ELR (cell line): ENCODE results near the gene SUPT3H.
"Not testable (repeated sequence)": the region's sequence is repeated elsewhere in the genome, so short reads cannot be mapped to it uniquely, and the experiment has no call there.

Source experiments
- DNase-seq: peaks from one replicate; pipeline ENCODE4 v3.0.0-alpha.2; 2015; ENCODE audit warnings: low read depth

Gene SUPT3H

DNA sequence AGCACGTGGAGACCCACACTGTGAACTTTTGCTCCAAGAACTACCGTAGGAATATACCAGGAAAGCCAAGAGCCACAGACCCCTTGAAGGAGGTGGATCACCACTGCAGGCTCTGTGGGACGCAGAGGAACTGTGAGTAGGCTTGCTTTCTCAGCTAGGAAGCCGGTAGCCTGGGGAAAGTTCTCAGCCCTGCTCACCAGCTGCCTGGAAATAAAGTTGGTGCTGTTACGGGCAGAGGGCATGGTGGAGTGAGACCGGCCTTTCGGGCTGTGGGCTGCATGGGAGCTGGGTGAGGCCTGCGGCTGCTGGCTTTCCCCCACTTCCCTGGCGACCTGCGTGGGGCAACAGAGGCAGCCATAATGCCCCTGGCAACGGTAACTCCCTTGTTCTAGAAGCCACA lies 422.6 kb downstream of the SUPT3H start:
- DNase-seq, result no peak

- DNase-seq, result no peak
Observed at GRCh38 chr6:44954281-44954680, 423.5 kb downstream of the SUPT3H start.

DNA sequence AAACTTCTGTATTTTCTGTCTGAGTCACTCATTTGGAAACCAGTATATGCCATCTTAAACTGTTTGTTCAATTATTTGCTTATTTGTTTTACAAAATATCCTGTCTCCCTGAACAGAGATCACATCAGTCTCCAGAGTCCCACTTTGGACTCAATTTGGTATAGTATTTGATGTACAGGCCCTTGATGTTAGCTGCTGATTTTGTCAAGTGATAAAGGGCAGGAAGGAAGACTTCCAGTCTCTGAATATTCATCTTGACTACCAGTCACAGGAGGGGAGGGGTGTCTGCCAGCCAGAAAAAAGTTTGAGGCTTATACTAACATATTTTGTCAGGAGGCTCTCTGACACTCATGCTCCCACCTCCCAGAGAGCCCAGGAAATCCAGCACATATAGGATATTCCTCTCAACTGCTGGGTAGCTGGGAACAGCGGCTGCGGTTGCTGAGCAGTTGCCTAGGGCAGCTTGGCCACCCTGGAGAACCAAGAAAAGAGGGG lies 426.4 kb downstream of the SUPT3H start:
- DNase-seq, result no peak

DNA sequence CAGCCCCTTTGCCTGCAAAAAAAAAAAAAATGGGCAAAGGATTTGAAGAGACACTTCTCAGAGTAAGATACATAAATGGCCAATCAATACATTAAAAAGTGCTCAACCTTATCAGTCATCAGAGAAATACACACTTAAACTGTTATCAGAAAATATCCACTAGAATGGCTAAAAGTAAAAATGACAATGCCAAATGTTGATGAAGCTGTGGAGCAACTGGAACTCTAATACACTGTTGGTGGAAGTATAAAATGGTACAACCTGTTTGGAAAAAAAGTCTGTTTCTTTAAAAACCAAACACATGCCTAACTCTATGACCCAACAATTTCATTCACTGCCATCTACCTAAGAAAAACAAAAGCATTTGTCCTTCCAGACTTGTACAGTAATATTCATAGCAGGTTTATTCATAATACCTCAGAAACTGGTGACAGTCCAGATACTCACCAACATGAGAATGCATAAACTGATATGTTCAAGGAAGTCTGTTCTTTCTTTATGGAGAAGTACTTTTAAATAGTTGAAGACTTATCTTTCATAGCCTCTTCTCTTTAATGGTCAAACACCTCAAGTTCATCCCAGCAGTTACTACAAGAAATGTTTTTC lies 428.0 kb downstream of the SUPT3H start:
- no peak for DNase-seq

GRCh38 chr6:44943541-44943940 lies 434.2 kb downstream of the SUPT3H start:
- DNase-seq, result no peak

GRCh38 chr6:44942798-44943197 lies 434.9 kb downstream of the SUPT3H start:
- DNase-seq, result no peak

- peak; percentile 25 for DNase-seq
Observed at GRCh38 chr6:44942201-44942600, 435.5 kb downstream of the SUPT3H start.

DNA sequence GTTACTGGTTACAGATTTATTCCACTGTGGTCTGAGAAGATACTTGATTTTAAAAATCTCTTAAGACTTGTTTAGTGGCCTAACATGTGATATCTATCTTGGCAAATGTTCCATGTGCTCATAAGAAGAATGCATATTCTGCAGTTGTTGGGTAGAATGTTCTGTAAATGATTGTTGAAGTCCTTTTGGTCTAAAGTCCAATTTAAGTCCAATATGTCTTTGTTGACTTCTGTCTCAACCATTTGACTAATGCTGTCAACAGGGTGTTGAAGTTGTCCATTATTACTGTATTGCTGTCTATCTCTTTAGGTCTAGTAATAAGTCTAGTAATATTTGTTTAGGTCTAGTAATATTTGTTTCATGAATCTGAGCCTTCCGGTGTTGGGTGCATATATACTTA lies 437.4 kb downstream of the SUPT3H start:
- DNase-seq, result no peak

DNA sequence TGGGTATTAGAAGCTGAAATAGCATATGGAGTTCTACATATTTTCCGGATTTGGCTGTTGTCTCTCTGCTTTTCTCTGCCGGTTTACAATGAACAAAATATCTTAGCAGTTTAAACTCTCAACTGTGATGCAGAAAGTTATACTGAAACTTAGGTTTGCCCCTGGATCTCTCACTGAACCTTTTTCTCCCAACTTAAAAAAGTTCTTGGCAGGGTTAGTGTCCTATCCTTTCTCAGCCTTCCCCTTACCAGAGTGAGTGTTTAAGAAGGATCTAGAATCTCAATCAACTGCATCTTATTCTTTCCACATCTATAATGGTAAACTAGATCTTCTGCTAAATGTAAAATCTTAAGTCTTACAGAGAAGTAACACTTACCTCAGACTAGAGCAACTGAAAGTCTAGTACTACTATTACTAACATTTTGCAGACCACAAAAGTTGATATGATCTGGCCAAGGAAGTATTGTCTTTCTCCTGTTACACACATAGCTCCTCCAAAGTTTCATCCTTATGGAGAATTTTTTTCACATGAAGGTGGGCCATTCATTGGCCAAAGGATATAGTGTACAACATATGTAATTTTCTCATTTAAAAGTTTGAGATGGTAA lies 441.9 kb downstream of the SUPT3H start:
- DNase-seq, result no peak

- no peak for DNase-seq
Observed at GRCh38 chr6:44933108-44933507, 444.6 kb downstream of the SUPT3H start.

- no peak for DNase-seq
Observed at GRCh38 chr6:44932651-44933091, 445.1 kb downstream of the SUPT3H start.

GRCh38 chr6:44931385-44931784 lies 446.3 kb downstream of the SUPT3H start:
- no peak for DNase-seq

DNA sequence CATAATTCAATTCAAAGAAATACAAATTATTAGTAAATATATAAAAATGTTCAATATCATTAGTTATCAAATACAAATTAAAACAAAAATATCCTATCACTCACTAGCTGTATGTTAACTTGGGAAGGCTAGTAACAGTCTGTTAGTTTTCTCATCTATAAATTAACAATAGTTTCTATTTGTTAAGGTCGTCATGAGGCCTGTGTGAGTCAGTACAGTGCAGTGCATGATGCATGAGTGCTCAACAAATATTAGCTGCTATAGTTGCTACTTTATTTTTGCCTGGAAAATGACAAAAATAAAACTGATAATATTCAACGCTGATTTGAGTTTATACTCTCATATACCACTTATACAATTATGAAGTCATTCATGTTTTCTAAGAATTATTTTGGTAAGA lies 451.2 kb downstream of the SUPT3H start:
- peak; percentile 36 for DNase-seq

DNA sequence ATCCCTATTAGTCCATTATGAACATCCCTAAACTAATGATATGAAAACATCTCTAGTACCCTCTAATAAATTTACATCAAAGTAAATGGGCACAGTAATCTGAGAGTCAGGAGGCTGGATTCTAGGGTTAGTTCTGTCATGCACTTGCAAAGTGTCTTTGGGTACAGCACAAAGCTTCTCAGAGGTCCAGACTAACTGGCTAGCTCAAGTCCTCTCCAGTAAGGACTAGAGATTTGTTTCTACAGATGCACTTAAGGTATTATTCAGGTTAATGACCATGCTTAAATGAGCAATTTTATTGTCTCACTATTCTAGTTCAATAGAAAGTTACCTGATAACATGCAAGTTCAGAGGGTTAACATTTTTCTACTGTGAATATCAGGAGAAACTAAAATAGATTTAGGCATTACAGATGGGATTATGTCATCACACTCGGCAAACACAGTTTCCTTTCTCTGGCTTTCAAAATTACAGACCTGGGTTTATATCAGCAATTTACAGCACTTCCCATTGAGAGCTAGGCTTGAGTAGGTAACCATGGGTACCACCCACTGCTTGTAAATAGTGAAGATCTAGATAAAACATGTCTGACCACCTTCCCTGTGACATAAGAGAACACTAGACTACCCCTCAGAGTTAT lies 452.5 kb downstream of the SUPT3H start:
- peak; percentile 9 for DNase-seq

- no peak for DNase-seq
Observed at GRCh38 chr6:44923444-44923843, 454.3 kb downstream of the SUPT3H start.

DNA sequence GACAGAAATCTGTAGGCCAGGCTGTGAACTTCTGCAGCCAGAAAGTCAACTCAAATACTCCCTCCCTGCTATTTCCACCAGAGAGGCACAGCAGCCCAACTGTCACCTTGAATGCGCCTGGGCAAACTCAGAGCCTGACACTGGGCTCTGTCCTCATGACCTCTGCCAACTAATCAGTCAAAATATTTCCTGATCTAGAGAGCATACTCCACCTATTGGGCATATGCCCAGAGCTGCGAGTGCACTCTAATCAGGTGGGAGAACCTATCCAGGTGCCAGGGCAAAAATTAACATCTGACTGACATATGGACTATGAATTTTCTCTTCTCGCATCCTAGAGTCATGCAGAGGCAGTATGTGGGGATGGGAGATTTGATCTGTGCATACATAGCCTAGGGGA lies 455.9 kb downstream of the SUPT3H start:
- DNase-seq, result no peak

- no peak for DNase-seq
Observed at GRCh38 chr6:44920952-44921491, 456.7 kb downstream of the SUPT3H start.

DNA sequence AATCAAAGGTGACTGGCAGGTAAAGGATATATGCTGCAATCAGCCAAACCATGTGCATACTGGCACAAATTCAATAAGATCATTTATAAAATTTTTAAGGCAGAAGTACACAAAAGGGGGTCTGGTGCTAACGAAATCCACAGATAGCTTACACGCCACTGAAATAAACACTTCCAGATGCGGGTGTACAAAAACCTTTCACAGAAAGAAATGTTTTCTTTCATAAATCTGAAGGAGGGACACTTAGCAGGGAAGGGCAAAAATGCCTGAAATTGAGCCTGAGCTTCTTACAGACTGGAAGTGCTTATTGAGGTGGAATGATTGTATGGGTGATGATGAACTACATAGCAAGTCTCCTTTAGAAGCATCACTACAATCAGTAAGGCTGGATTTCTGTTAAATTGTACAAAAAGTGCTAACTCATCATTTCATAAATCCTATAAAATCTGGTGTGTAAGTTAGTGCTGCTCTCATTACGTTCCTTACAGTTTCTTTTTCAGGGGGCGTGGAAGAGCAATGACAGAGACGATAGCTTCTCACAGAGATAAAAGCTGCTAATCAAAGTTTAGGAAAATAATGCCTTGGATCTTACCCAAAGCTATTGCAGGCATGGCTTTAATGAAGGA lies 458.9 kb downstream of the SUPT3H start:
- DNase-seq, result no peak

GRCh38 chr6:44917430-44917829 lies 460.3 kb downstream of the SUPT3H start:
- DNase-seq, result no peak

GRCh38 chr6:44915111-44915510 lies 462.6 kb downstream of the SUPT3H start:
- no peak for DNase-seq

GRCh38 chr6:44914141-44914540 lies 463.6 kb downstream of the SUPT3H start:
- DNase-seq, result no peak

- DNase-seq, result no peak
Observed at GRCh38 chr6:44906761-44907160, 471.0 kb downstream of the SUPT3H start.

GRCh38 chr6:44900358-44900757 lies 477.4 kb downstream of the SUPT3H start:
- DNase-seq, result not testable (repeated sequence)
